Spinal cord (tissue), 4 donors: Measurements from ENCODE around the gene GPR173. TPM values are rescaled to one million over a fixed set of nuclear protein-coding genes. Genes with fewer than 3 reads are reported as not detected.

Experiments
- polyA plus RNA-seq, 2 donors: library from polyadenylated mRNA; unstranded; fragments of 120-200 nt; gene quantifications; one replicate each; pipeline ENCODE4 v1.2.1, GENCODE V29; 2013; ENCODE audit not compliant: insufficient read length in 2 of 2
- small RNA-seq: library from RNA; depleted of rRNA; stranded (forward); fragments of <200 nt; gene quantifications from one replicate; pipeline ENCODE3, GENCODE V24; 2014; ENCODE audit warnings: low replicate concordance
- total RNA-seq, 2 donors: library from RNA; depleted of rRNA in 1 of 2; stranded (reverse); fragments of 120-200 nt in 1 of 2; fragments of >200 nt in 1 of 2; gene quantifications; one replicate each; pipeline versions ENCODE4 v1.2.3 to v1.2.4, GENCODE V29; 2013 to 2014

Gene GPR173
- total and polyA plus RNA-seq, 4 donors: 12.5 to 45.4 (median 25.1) TPM

Small RNA genes lying within 50 kb of the gene (small RNA-seq; reads per million reads assigned to genes)
- gene AL591212.2: not detected

Other genes starting within 250 kb of the GPR173 start
- not detected for gene XAGE5, start 237.5 kb upstream of the GPR173 start, total RNA-seq
- not detected for gene XAGE5, start 237.5 kb upstream of the GPR173 start, polyA plus RNA-seq
- not detected for gene XAGE3, start 180.7 kb upstream of the GPR173 start, total RNA-seq
- gene XAGE3, start 180.7 kb upstream of the GPR173 start, polyA plus RNA-seq: not detected
- 10 to 100 TPM; 20.7 to 27.2 TPM for gene FAM156B, start 151.5 kb upstream of the GPR173 start, total RNA-seq
- gene FAM156B, start 151.5 kb upstream of the GPR173 start, polyA plus RNA-seq: 10 to 100 TPM; 37.0 to 48.4 TPM
- gene FAM156A, start 90.3 kb upstream of the GPR173 start, total RNA-seq: 10 to 100 TPM; 15.7 to 33.3 TPM
- gene FAM156A, start 90.3 kb upstream of the GPR173 start, polyA plus RNA-seq: 10 to 100 TPM; 47.1 to 64.8 TPM
- gene TSPYL2, start 33.6 kb downstream of the GPR173 start, total RNA-seq: 10 to 100 TPM; 32.2 to 32.4 TPM
- gene TSPYL2, start 33.6 kb downstream of the GPR173 start, polyA plus RNA-seq: 10 to 100 TPM; 56.6 to 72.0 TPM
- 10 to 100 TPM; 18.6 to 32.8 TPM for gene KANTR, start 45.4 kb downstream of the GPR173 start, total RNA-seq
- gene KANTR, start 45.4 kb downstream of the GPR173 start, polyA plus RNA-seq: 10 to 100 TPM; 25.0 to 46.4 TPM
- gene KDM5C, start 176.4 kb downstream of the GPR173 start, total RNA-seq: 10 to 100 TPM; 82.0 to 82.4 TPM
- gene KDM5C, start 176.4 kb downstream of the GPR173 start, polyA plus RNA-seq: 10 to 100 TPM; 60.2 to 63.7 TPM
- gene IQSEC2, start 232.8 kb downstream of the GPR173 start, total RNA-seq: 10 to 100 TPM; 11.8 to 13.6 TPM
- 10 to 100 TPM; 44.0 to 47.8 TPM for gene IQSEC2, start 232.8 kb downstream of the GPR173 start, polyA plus RNA-seq